Epithelial cell of proximal tubule (primary cell): ENCODE data around the gene CAMTA1. TPM values are rescaled to one million over a fixed set of nuclear protein-coding genes. Genes with fewer than 3 reads are reported as not detected.

Experiments used
- DNase-seq: peaks from one replicate; pipeline ENCODE4 v3.0.0-alpha.2; 2011; ENCODE audit warnings: low read depth
- H3K4me3 ChIP-seq: 2 replicates; pipeline ENCODE4 v1.5.1; 2011; ENCODE audit warnings: low read depth, mild to moderate bottlenecking, low read length
- CTCF ChIP-seq: conservative IDR thresholded peaks from 2 replicates; pipeline ENCODE4 v1.5.1; 2012; ENCODE audit warnings: low read depth, mild to moderate bottlenecking, low read length
- total RNA-seq: library from RNA; depleted of rRNA; stranded (reverse); fragments of >200 nt; gene quantifications from 2 replicates; pipeline ENCODE4 v1.2.3, GENCODE V29; 2015

The CAMTA1 gene
- total RNA-seq, 1 donor from 2014 or later: 79.2 TPM

GRCh38 chr1:7420098-7420445, 634.8 kb downstream of the CAMTA1 start:
- DNase-seq: no peak
- H3K4me3 ChIP-seq: no peak overlapping the region
- TF ChIP-seq CTCF: no peak

- TF ChIP-seq CTCF: no peak
- DNase-seq: no peak
- no peak overlapping the region for H3K4me3 ChIP-seq
Observed at GRCh38 chr1:7420470-7421100, 635.3 kb downstream of the CAMTA1 start.

GRCh38 chr1:7421471-7422075, 636.3 kb downstream of the CAMTA1 start:
- DNase-seq: no peak
- no peak overlapping the region for H3K4me3 ChIP-seq
- no peak for TF ChIP-seq CTCF

GRCh38 chr1:7422081-7422480, 636.8 kb downstream of the CAMTA1 start:
- no peak for TF ChIP-seq CTCF
- DNase-seq: no peak
- H3K4me3 ChIP-seq: no peak overlapping the region

GRCh38 chr1:7422561-7422960, 637.3 kb downstream of the CAMTA1 start:
- no peak overlapping the region for H3K4me3 ChIP-seq
- no peak for TF ChIP-seq CTCF
- no peak for DNase-seq

- no peak for TF ChIP-seq CTCF
- no peak for DNase-seq
- no peak overlapping the region for H3K4me3 ChIP-seq
Observed at GRCh38 chr1:7422966-7423365, 637.7 kb downstream of the CAMTA1 start.

GRCh38 chr1:7424352-7424890, 639.2 kb downstream of the CAMTA1 start:
- DNase-seq: no peak
- TF ChIP-seq CTCF: no peak
- no peak overlapping the region for H3K4me3 ChIP-seq
